Stimulated activated CD8-positive, alpha-beta memory T cell treated with anti-CD3 and anti-CD28 coated beads, Interleukin-7, amount 100 ng/mL, for 48 hours (primary cell): ENCODE data around the gene TNIP3.

ENCODE experiments used
- DNase-seq, 2 donors: peaks; one replicate each; pipeline ENCODE4 v3.0.0-alpha.2; 2020; ENCODE audit warnings: low read depth in 1 of 2; ENCODE audit errors: extremely low read depth in 1 of 2

TNIP3 gene

DNA sequence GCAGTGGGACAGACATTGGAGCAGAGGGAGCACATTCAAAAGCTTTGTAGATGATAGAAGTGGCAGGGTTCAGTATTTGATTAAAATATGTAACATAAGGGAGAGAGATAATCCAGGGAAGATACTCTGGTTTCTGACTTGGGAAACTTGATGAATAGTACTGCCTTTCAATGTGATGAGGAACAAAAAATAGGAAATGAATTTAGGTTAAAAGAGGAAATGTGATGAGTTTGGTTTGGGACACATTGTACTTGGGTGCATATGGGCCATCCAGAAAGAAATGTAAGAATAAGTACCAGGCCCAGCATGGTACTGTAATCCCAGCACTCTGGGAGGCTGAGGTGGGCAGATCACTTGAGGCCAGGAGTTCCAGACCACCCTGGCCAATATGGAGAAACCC lies 70.9 kb downstream of the TNIP3 start:
- no peak for DNase-seq

DNA sequence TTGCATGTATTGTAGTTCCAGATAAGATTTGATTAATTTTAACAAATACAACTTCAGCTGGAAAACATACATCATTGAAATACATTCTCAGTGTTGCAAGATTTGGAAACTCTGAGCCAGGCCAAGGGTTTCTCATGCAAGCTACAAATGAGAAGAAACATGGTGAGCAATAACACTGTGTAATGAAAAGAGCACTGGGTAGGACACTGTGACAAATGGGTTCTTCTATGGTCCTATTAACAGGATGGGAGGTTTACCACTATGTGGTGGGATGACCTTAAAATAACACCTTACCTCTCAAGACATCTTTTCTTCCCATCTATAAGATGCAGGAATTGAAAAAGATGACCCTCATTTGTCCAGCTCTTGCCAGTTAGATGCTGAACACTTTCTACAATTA lies 72.2 kb downstream of the TNIP3 start:
- no peak for DNase-seq

DNA sequence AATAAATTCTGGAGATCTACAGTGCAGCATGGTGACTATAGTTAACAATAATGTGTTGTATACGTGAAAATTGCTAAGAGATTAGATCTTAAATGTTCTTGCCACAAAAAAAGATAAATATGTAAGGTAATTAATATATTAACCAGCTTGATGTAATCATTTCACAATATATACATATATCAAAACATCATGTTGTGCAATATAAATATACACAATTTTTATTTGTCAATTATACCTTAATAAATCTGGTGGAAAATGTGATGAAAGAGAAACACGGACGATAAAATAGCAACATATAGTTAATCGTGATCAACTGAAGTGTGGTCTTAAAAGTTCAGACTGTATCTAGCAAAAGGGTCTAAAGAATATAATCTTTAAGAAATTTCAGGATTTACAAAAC lies 75.3 kb downstream of the TNIP3 start:
- DNase-seq, result no peak
